ENCODE measurements around the gene PITPNM3. TPM values are rescaled to one million over a fixed set of nuclear protein-coding genes. Genes with fewer than 3 reads are reported as not detected.

The PITPNM3 gene
- total RNA-seq, 4 donors from 2014 or later: 0.13 to 0.87 (median 0.41) TPM

DNA sequence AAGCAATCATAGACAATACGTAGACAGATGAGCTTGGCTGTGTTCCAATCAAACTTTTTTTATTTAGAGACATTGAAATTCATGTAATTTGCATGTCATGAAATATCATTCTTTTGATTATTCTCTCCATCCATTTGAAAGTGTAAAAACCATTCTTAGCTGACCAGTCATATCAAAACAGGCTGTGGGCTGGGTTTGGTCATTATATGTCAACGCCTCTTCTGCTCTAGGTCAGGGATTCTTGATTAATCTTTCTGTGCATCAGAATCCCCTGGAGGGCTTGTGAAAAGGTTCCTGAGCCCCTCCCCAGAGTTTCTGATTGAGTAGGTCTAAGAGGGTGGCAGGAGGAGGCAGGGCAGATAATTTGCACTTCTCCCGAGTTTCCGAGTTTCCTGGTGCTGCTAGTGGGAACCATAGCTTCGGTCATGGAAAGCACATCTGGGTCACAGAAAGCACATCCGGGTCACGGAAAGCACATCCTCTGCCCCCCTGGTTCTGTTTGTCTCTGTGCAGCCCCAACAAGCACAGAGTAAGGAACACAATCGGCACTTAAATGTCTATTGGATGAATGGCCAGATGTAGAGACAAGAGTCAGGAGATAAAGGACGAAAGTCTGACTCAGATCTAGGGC lies 95.7 kb downstream of the PITPNM3 start:
- DNase-seq (no peak), ATAC-seq (no peak)
- no peaks in the 10 kb centered on the region for H3K27me3 ChIP-seq
- H3K36me3 ChIP-seq: no peaks in the 10 kb centered on the region
- intact Hi-C loops (cut with DNase I; ENCODE audit: low total_unique reads): no loop called here
- in situ Hi-C loops (cut with MboI; ENCODE audit: low sequenced_read_pairs in 4 of 4): loop anchor here in 1 of 4 donors (25.0 kb wide), 1 partner anchor 127 kb away; no protein-coding TSS in a partner anchor
- peaks cover 4 to 13% of the 10 kb centered on the region in 2 donors for H3K4me1 ChIP-seq
- no peak for TF ChIP-seq POLR2A (IDR thresholded peaks at IDR 0.05)
- TF ChIP-seq, protein P1, sequence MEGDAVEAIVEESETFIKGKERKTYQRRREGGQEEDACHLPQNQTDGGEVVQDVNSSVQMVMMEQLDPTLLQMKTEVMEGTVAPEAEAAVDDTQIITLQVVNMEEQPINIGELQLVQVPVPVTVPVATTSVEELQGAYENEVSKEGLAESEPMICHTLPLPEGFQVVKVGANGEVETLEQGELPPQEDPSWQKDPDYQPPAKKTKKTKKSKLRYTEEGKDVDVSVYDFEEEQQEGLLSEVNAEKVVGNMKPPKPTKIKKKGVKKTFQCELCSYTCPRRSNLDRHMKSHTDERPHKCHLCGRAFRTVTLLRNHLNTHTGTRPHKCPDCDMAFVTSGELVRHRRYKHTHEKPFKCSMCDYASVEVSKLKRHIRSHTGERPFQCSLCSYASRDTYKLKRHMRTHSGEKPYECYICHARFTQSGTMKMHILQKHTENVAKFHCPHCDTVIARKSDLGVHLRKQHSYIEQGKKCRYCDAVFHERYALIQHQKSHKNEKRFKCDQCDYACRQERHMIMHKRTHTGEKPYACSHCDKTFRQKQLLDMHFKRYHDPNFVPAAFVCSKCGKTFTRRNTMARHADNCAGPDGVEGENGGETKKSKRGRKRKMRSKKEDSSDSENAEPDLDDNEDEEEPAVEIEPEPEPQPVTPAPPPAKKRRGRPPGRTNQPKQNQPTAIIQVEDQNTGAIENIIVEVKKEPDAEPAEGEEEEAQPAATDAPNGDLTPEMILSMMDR (IDR thresholded peaks at IDR 0.05 in 4 of 5, conservative IDR thresholded peaks at IDR 0.05 in 1 of 5): no peak
- H3K4me3 ChIP-seq: no peak overlapping the region
- H3K9me3 ChIP-seq: no peaks in the 10 kb centered on the region
- H3K27ac ChIP-seq: no peak overlapping the region

DNA sequence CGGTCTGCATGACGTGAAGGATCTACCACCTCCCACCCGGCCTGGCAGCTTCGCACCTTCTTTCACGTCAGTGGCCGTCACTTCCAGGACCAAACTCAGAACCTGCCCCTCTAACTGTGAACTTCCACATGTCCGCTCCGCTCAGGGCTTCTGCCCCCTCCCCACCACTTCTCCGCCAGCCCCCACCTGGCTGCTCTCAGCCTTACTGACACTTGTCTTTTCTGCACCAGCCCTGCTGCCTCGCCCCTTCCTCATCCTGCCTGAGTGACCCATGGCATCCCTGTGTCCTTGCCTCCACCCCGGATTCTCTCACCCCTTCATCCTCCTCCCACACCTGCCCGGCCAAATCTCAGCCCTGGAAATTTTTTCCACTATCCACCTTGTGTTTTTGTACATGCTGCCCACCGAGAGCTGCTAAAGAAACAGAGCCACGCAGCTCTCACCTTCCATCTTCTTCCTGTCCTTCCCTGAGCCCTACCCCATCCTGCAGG lies 97.8 kb downstream of the PITPNM3 start:
- no peak overlapping the region for H3K27ac ChIP-seq
- DNase-seq (no peak), ATAC-seq (no peak)
- in situ Hi-C loops (cut with MboI; ENCODE audit: low sequenced_read_pairs in 4 of 4): loop anchor here in 1 of 4 donors (25.0 kb wide), 1 partner anchor 129 kb away; no protein-coding TSS in a partner anchor
- no peaks in the 10 kb centered on the region for H3K36me3 ChIP-seq
- no peak overlapping the region for H3K4me3 ChIP-seq
- TF ChIP-seq POLR2A (IDR thresholded peaks at IDR 0.05): no peak
- TF ChIP-seq, protein P1 (IDR thresholded peaks at IDR 0.05 in 4 of 5, conservative IDR thresholded peaks at IDR 0.05 in 1 of 5): no peak
- H3K27me3 ChIP-seq: peaks cover 6 to 14% (median 12%) of the 10 kb centered on the region in 3 donors
- peaks cover 4 to 13% of the 10 kb centered on the region in 2 donors for H3K4me1 ChIP-seq
- no peaks in the 10 kb centered on the region for H3K9me3 ChIP-seq
- intact Hi-C loops (cut with DNase I; ENCODE audit: low total_unique reads): no loop called here

DNA sequence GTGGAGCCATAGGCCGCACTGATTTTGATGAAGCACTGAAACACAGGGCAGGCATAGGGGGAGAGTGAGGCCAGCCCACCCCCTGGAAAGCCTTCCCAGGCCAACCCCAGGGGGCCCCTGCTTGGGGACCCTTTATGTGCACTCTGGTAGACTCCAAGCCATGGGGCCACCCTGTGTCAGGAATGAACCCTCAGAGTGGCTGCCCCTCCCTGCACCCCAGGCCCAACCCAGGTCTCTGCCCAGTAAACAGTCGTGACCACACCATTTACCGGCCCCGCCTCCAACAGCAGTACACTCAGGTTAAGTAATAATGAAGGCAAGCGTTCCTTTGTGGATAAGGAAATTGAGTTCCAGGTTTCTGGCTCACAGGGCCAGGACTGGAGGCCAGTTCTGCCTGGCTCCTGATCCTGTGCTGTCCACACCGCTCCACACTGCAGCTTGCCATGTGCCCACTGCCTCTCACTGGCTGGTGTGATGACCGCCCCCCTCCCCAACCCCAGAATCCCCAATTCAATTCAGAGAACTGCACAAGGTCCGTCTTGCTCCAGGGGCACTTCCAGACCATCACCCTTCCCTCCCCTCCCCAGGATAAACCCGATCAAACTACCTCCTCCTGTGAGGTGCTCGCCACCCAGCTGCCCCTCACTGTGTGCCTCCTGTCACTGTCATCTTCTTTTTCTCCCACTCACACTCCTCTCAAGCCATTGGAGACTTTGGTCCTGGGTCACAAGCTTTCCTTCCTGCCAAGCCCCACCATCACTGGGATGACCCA lies 98.5 kb downstream of the PITPNM3 start:
- Histone ChIP-seq H3K9me3 (no peaks in the 10 kb centered on the region), H3K27ac (peak overlapping the region in 1 of 4 donors; percentile 63), H3K36me3 (no peaks in the 10 kb centered on the region), H3K27me3 (peaks cover 6 to 14% (median 12%) of the 10 kb centered on the region in 3 donors), H3K4me1 (peaks cover 4 to 13% of the 10 kb centered on the region in 2 donors), H3K4me3 (no peak overlapping the region)
- intact Hi-C loops (cut with DNase I; ENCODE audit: low total_unique reads) (no loop called here), in situ Hi-C loops (cut with MboI; ENCODE audit: low sequenced_read_pairs in 4 of 4) (loop anchor here in 1 of 4 donors (25.0 kb wide), 1 partner anchor 129 kb away; no protein-coding TSS in a partner anchor)
- no peak for DNase-seq
- no peak for ATAC-seq
- TF ChIP-seq, protein P1 (IDR thresholded peaks at IDR 0.05 in 4 of 5, conservative IDR thresholded peaks at IDR 0.05 in 1 of 5): no peak
- no peak for TF ChIP-seq POLR2A (IDR thresholded peaks at IDR 0.05)

DNA sequence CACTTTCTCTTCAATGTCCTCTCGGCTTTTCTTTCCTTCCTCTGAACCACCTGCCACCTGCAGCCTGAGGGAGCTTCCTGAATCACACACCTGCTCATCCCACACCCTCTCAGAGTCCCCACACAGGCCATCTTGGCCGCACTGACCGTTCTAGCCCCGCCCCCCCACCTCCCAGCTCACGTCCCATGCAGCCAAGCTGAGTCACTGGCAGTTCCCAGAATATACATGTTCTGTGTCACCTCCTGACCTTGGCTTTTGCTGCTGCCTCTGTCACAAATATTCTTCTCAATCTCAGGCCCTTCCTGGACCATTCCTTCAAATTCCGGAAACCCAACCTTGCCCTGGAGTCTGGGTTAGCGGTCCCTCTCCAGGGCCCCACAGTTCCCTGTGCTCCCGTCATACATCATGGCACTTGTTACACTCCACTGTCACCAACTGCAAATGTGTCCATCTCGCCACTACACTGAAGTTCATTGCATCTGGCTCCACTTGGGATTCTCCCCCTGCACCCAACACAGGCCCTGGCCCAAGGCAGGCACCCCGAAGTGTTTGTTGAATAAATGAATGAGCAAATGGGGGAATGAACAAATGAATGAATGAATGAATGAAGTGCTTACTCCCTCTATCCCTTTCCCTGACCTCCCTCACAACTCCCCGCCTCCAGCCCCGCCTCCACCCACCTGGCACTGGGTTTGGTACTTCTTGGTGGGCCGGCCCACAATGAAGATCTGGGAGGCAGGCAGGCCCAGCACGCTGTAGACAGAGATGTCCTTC lies 99.3 kb downstream of the PITPNM3 start:
- no peak overlapping the region for H3K4me3 ChIP-seq
- ATAC-seq (peak; percentile 80 to 87), DNase-seq (peak; percentile 32 to 63)
- intact Hi-C loops (cut with DNase I; ENCODE audit: low total_unique reads) (no loop called here), in situ Hi-C loops (cut with MboI; ENCODE audit: low sequenced_read_pairs in 4 of 4) (loop anchor here in 1 of 4 donors (25.0 kb wide), 1 partner anchor 130 kb away; no protein-coding TSS in a partner anchor)
- no peaks in the 10 kb centered on the region for H3K36me3 ChIP-seq
- H3K27ac ChIP-seq: peak overlapping the region in 1 of 4 donors; percentile 63
- H3K27me3 ChIP-seq: peaks cover 6 to 14% (median 12%) of the 10 kb centered on the region in 3 donors
- H3K4me1 ChIP-seq: peaks cover 4 to 13% of the 10 kb centered on the region in 2 donors
- H3K9me3 ChIP-seq: no peaks in the 10 kb centered on the region
- TF ChIP-seq, protein P1 (IDR thresholded peaks at IDR 0.05 in 4 of 5, conservative IDR thresholded peaks at IDR 0.05 in 1 of 5): no peak
- TF ChIP-seq POLR2A (IDR thresholded peaks at IDR 0.05): no peak
